H9 (cell line): ENCODE results near the gene NEK8. TPM values are rescaled to one million over a fixed set of nuclear protein-coding genes. Genes with fewer than 3 reads are reported as not detected.

ENCODE experiments used
- DNase-seq: peaks from one replicate; pipeline ENCODE4 v3.0.0-alpha.2; 2017
- H2AFZ ChIP-seq: one replicate; pipeline ENCODE4 v1.6.1; 2013; ENCODE audit warnings: mild to moderate bottlenecking, low read length, control low read depth, moderate library complexity
- H2AK5ac ChIP-seq: 2 replicates; pipeline ENCODE4 v1.6.1; 2013; ENCODE audit warnings: low read length, control low read depth, mixed read lengths; ENCODE audit not compliant: insufficient read length
- H2BK120ac ChIP-seq: one replicate; pipeline ENCODE4 v1.6.1; 2013; ENCODE audit warnings: low read depth, mild to moderate bottlenecking, low read length, control low read depth, inconsistent platforms; ENCODE audit not compliant: poor library complexity, severe bottlenecking
- H2BK12ac ChIP-seq: 2 replicates; pipeline ENCODE4 v1.6.1; 2013; ENCODE audit warnings: low read length, control low read depth, mixed read lengths, low read depth; ENCODE audit not compliant: insufficient read length
- H2BK15ac ChIP-seq: 2 replicates; pipeline ENCODE4 v1.6.1; 2013; ENCODE audit warnings: low read depth, low read length, control low read depth
- H2BK20ac ChIP-seq: one replicate; pipeline ENCODE4 v1.6.1; 2013; ENCODE audit warnings: low read depth, mild to moderate bottlenecking, low read length, control low read depth, inconsistent platforms; ENCODE audit not compliant: poor library complexity, severe bottlenecking
- H2BK5ac ChIP-seq: 2 replicates; pipeline ENCODE4 v1.6.1; 2013; ENCODE audit warnings: low read length, control low read depth, mixed read lengths; ENCODE audit not compliant: insufficient read length
- H3K14ac ChIP-seq: 2 replicates; pipeline ENCODE4 v1.6.1; 2013; ENCODE audit warnings: low read length, control low read depth; ENCODE audit not compliant: insufficient read depth
- H3K18ac ChIP-seq: 2 replicates; pipeline ENCODE4 v1.6.1; 2013; ENCODE audit warnings: low read depth, mild to moderate bottlenecking, mixed read lengths, low read length, control low read depth; ENCODE audit not compliant: insufficient read length
- H3K23ac ChIP-seq: 2 replicates; pipeline ENCODE4 v1.6.1; 2013; ENCODE audit warnings: low read length, control low read depth, mixed read lengths, low read depth; ENCODE audit not compliant: insufficient read length
- H3K23me2 ChIP-seq: 2 replicates; pipeline ENCODE4 v1.6.1; 2013; ENCODE audit warnings: low read depth, mild to moderate bottlenecking, mixed read lengths, low read length, control low read depth; ENCODE audit not compliant: insufficient read length, poor library complexity, severe bottlenecking
- H3K27ac ChIP-seq: 2 replicates; pipeline ENCODE4 v1.5.1; 2013; ENCODE audit warnings: low read length, control low read depth, mixed read lengths, low read depth; ENCODE audit not compliant: insufficient read length
- H3K27me3 ChIP-seq: 2 replicates; pipeline ENCODE4 v1.6.1; 2013; ENCODE audit warnings: low read length, control low read depth, inconsistent platforms; ENCODE audit not compliant: insufficient read depth
- H3K4ac ChIP-seq: 2 replicates; pipeline ENCODE4 v1.6.1; 2013; ENCODE audit warnings: low read depth, mild to moderate bottlenecking, control low read depth, inconsistent platforms, low read length, moderate library complexity
- H3K4me1 ChIP-seq: 2 replicates; pipeline ENCODE4 v1.6.1; 2013; ENCODE audit warnings: low read length, control low read depth, inconsistent platforms; ENCODE audit not compliant: insufficient read depth
- H3K4me2 ChIP-seq: 2 replicates; pipeline ENCODE4 v1.6.1; 2013; ENCODE audit warnings: low read length, control low read depth, mixed read lengths; ENCODE audit not compliant: insufficient read length, insufficient read depth
- H3K56ac ChIP-seq: 2 replicates; pipeline ENCODE4 v1.6.1; 2013; ENCODE audit warnings: low read depth, mild to moderate bottlenecking, mixed read lengths, low read length, control low read depth; ENCODE audit not compliant: insufficient read length
- H3K79me1 ChIP-seq: 2 replicates; pipeline ENCODE4 v1.6.1; 2013; ENCODE audit warnings: low read depth, mild to moderate bottlenecking, moderate library complexity, low read length, control low read depth, inconsistent platforms; ENCODE audit not compliant: insufficient read depth, poor library complexity, severe bottlenecking
- H3K79me2 ChIP-seq: 2 replicates; pipeline ENCODE4 v1.6.1; 2013; ENCODE audit warnings: low read length, control low read depth, inconsistent platforms; ENCODE audit not compliant: insufficient read depth
- H3K9ac ChIP-seq: 2 replicates; pipeline ENCODE4 v1.6.1; 2013; ENCODE audit warnings: low read length, control low read depth, mixed read lengths; ENCODE audit not compliant: insufficient read length; ENCODE audit errors: extremely low read depth
- H3K9me3 ChIP-seq: one replicate; pipeline ENCODE4 v1.6.1; 2013; ENCODE audit warnings: low read depth, low read length, inconsistent platforms; ENCODE audit not compliant: control insufficient read depth
- H3T11ph ChIP-seq: one replicate; pipeline ENCODE4 v1.6.1; 2013; ENCODE audit warnings: mild to moderate bottlenecking, low read length, control low read depth, inconsistent platforms
- H4K20me1 ChIP-seq: one replicate; pipeline ENCODE4 v1.6.1; 2013; ENCODE audit not compliant: control insufficient read depth, insufficient read length, insufficient read depth
- H4K5ac ChIP-seq: 2 replicates; pipeline ENCODE4 v1.6.1; 2013; ENCODE audit warnings: low read depth, mild to moderate bottlenecking, mixed read lengths, low read length, control low read depth; ENCODE audit not compliant: insufficient read length
- H4K8ac ChIP-seq: replicated peaks from 2 replicates; pipeline ENCODE4 v1.6.1; 2013; ENCODE audit warnings: low read length, control low read depth, mixed read lengths, low read depth; ENCODE audit not compliant: insufficient read length
- H4K91ac ChIP-seq: 2 replicates; pipeline ENCODE4 v1.6.1; 2013; ENCODE audit warnings: low read depth, mild to moderate bottlenecking, moderate library complexity, mixed read lengths, low read length, control low read depth; ENCODE audit not compliant: insufficient read length
- H3K27ac Mint-ChIP-seq, 3 experiments: 2 replicates in 2 of 3; 3 replicates in 1 of 3; pipeline ENCODE4 v1.8.0; 2020 to 2021; ENCODE audit warnings: mixed read lengths in 3 of 3, mild to moderate bottlenecking in 1 of 3, moderate library complexity in 1 of 3
- H3K27me3 Mint-ChIP-seq: 2 replicates; pipeline ENCODE4 v1.8.0; 2021; ENCODE audit warnings: low read depth, mild to moderate bottlenecking, moderate library complexity, mixed read lengths
- H3K36me3 Mint-ChIP-seq, 3 experiments: 2 replicates in 2 of 3; 3 replicates in 1 of 3; pipeline ENCODE4 v1.8.0; 2020 to 2021; ENCODE audit warnings: low read depth in 3 of 3, mixed read lengths in 3 of 3; ENCODE audit not compliant: insufficient read depth in 1 of 3
- H3K4me1 Mint-ChIP-seq, 2 experiments: 2 replicates each; pipeline ENCODE4 v1.8.0; 2020; ENCODE audit warnings: mixed read lengths in 2 of 2
- H3K4me3 Mint-ChIP-seq, 2 experiments: 2 replicates in 1 of 2; 3 replicates in 1 of 2; pipeline ENCODE4 v1.8.0; 2020 to 2021; ENCODE audit warnings: mild to moderate bottlenecking in 2 of 2, mixed read lengths in 2 of 2, moderate library complexity in 1 of 2
- H3K9me3 Mint-ChIP-seq, 2 experiments: 2 replicates in 1 of 2; 3 replicates in 1 of 2; pipeline ENCODE4 v1.8.0; 2020; ENCODE audit warnings: mild to moderate bottlenecking in 2 of 2, mixed read lengths in 2 of 2, moderate library complexity in 1 of 2
- CTCF ChIP-seq: fragments of 200-600 bp; sonication (generic); conservative IDR thresholded peaks from 3 replicates; pipeline ENCODE4 v1.8.0; 2021; ENCODE audit warnings: antibody characterized with exemption, mild to moderate bottlenecking
- WGBS: extraction: QIAGEN DNeasy Blood & Tissue Kit; methylation state at CpG from one replicate; pipeline ENCODE4 v1.1.7; 2013; ENCODE audit warnings: missing lambda C conversion rate, low lambda C conversion rate, mixed read lengths; ENCODE audit not compliant: insufficient read length; ENCODE audit errors: extremely low coverage; 5-methylcytosine and 5-hydroxymethylcytosine counted together
- total RNA-seq: library from RNA; stranded (reverse); gene quantifications from 2 replicates; pipeline ENCODE4 v1.2.1, GENCODE V29; 2021

Gene NEK8
- total RNA-seq, 1 experiment from 2014 or later = 18.8 TPM

- Histone ChIP-seq H3K4me1 (peaks cover 5% of the 10 kb centered on the region; the same call in 1 of the 2 replicates), H3K56ac (no peak overlapping the region), H3T11ph (peak overlapping the region; percentile 92), H3K14ac (peak overlapping the region; percentile 100), H2BK12ac (peak overlapping the region; percentile 15), H3K23ac (no peak overlapping the region), H3K18ac (peak overlapping the region; percentile 98), H4K5ac (peak overlapping the region; percentile 24), H3K9me3 (no peaks in the 10 kb centered on the region), H2BK5ac (peak overlapping the region; percentile 45), H3K27me3 (no peaks in the 10 kb centered on the region), H4K8ac (peak overlapping the region; percentile 20), H4K20me1 (no peaks in the 10 kb centered on the region), H3K27ac (peak overlapping the region; percentile 61), H2BK15ac (peak overlapping the region; percentile 62), H2AFZ (no peak overlapping the region), H3K79me1 (no peaks in the 10 kb centered on the region), H4K91ac (peak overlapping the region; percentile 82), H3K23me2 (peaks cover 15% of the 10 kb centered on the region), H2BK20ac (no peak overlapping the region), H2AK5ac (no peak overlapping the region), H3K9ac (peak overlapping the region; percentile 95), H3K4ac (peak overlapping the region; percentile 39), H3K79me2 (peaks cover 16% of the 10 kb centered on the region; the same call in 1 of the 2 replicates), H2BK120ac (peak overlapping the region; percentile 93), H3K4me2 (peak overlapping the region; percentile 84)
- peaks cover 12 to 30% of the 10 kb centered on the region in 2 experiments for H3K4me1 Mint-ChIP-seq
- no peaks in the 10 kb centered on the region for H3K9me3 Mint-ChIP-seq
- H3K27ac Mint-ChIP-seq = peak overlapping the region; percentile 95 to 98 (median 97)
- peak; percentile 87 for DNase-seq
- no peaks in the 10 kb centered on the region; the same call in none of the 2 replicates for H3K27me3 Mint-ChIP-seq
- peak overlapping the region; percentile 87 to 93 for H3K4me3 Mint-ChIP-seq
- no peak for TF ChIP-seq CTCF
- peaks cover 31 to 59% (median 37%) of the 10 kb centered on the region in 3 experiments; a peak in 6 of 7 replicates for H3K36me3 Mint-ChIP-seq
- no CpG with 5 or more reads among the region's 61 CpGs for WGBS
Measured at GRCh38 chr17:28744104-28744971, 15.8 kb downstream of the NEK8 start.
